ENCODE measurements around the gene MOK.

MOK gene

GRCh38 chr14:102212845-102213244 is 92.1 kb downstream of the MOK start:
- Histone ChIP-seq H3K4ac (ENCODE audit: low read depth in 1 of 2, low read length in 2 of 2) (no peak overlapping the region), H3K9me3 (ENCODE audit: control insufficient read depth, low read length) (no peaks in the 10 kb centered on the region), H2BK15ac (ENCODE audit: low read depth, poor library complexity, severe bottlenecking) (no peak overlapping the region), H2BK120ac (ENCODE audit: low read depth, low read length) (no peak overlapping the region), H3K14ac (ENCODE audit: low read length in 2 of 2) (no peak overlapping the region), H3K9ac (ENCODE audit: low read length) (no peak overlapping the region), H2AFZ (ENCODE audit: low read depth, low read length) (no peak overlapping the region), H3K23ac (ENCODE audit: low read length in 2 of 2) (no peak overlapping the region), H3K18ac (ENCODE audit: low read depth in 1 of 2, low read length in 2 of 2) (no peak overlapping the region), H3K27me3 (ENCODE audit: control insufficient read depth in 1 of 2, insufficient read depth in 1 of 2, low read length in 2 of 2) (no peaks in the 10 kb centered on the region), H3K27ac (ENCODE audit: low read length, poor library complexity, severe bottlenecking) (no peak overlapping the region), H2AK5ac (ENCODE audit: low read length, severe bottlenecking) (no peak overlapping the region), H3K4me3 (ENCODE audit: insufficient read depth in 1 of 2, low read depth in 1 of 2, low read length in 2 of 2) (no peak overlapping the region), H2BK12ac (ENCODE audit: low read length in 2 of 2) (no peak overlapping the region), H3K36me3 (ENCODE audit: control insufficient read depth in 1 of 2, insufficient read depth in 2 of 2, low read depth in 1 of 2, low read length in 2 of 2) (peaks cover 48 to 59% of the 10 kb centered on the region in 2 experiments), H3K79me1 (replicated peaks; ENCODE audit: low read length, poor library complexity, severe bottlenecking) (peaks cover 46% of the 10 kb centered on the region), H4K8ac (ENCODE audit: low read length) (no peak overlapping the region), H3K4me2 (ENCODE audit: low read length, poor library complexity, severe bottlenecking) (no peak overlapping the region), H3K4me1 (ENCODE audit: control insufficient read depth, insufficient read depth, low read depth, low read length) (peaks cover 12% of the 10 kb centered on the region), H2BK5ac (ENCODE audit: low read depth, low read length, poor library complexity, severe bottlenecking) (no peak overlapping the region), H4K91ac (ENCODE audit: low read length) (no peak overlapping the region)
- 96% methylated on average over 10 of the region's 10 CpGs for WGBS
- no peak for DNase-seq

- over 99% methylated on average over 8 of the region's 8 CpGs for WGBS
Measured at GRCh38 chr14:102212356-102212755, 92.6 kb downstream of the MOK start.

GRCh38 chr14:102211240-102211639 is 93.7 kb downstream of the MOK start:
- no peak overlapping the region for H2AFZ ChIP-seq (ENCODE audit: low read depth, low read length)
- H3K9me3 ChIP-seq (ENCODE audit: control insufficient read depth, low read length), result no peaks in the 10 kb centered on the region
- H2BK15ac ChIP-seq (ENCODE audit: low read depth, poor library complexity, severe bottlenecking), result no peak overlapping the region
- no peak overlapping the region for H3K27ac ChIP-seq (ENCODE audit: low read length, poor library complexity, severe bottlenecking)
- H3K4me2 ChIP-seq (ENCODE audit: low read length, poor library complexity, severe bottlenecking), result no peak overlapping the region
- H3K4me3 ChIP-seq (ENCODE audit: insufficient read depth in 1 of 2, low read depth in 1 of 2, low read length in 2 of 2), result no peak overlapping the region
- no peak overlapping the region for H2AK5ac ChIP-seq (ENCODE audit: low read length, severe bottlenecking)
- H3K4me1 ChIP-seq (ENCODE audit: control insufficient read depth, insufficient read depth, low read depth, low read length), result peaks cover 21% of the 10 kb centered on the region
- H2BK12ac ChIP-seq (ENCODE audit: low read length in 2 of 2), result no peak overlapping the region
- no peak overlapping the region for H3K23ac ChIP-seq (ENCODE audit: low read length in 2 of 2)
- WGBS, result 99% methylated on average over 12 of the region's 12 CpGs
- H3K79me1 ChIP-seq (replicated peaks; ENCODE audit: low read length, poor library complexity, severe bottlenecking), result peaks cover 51% of the 10 kb centered on the region
- H3K36me3 ChIP-seq (ENCODE audit: control insufficient read depth in 1 of 2, insufficient read depth in 2 of 2, low read depth in 1 of 2, low read length in 2 of 2), result peaks cover 49 to 63% of the 10 kb centered on the region in 2 experiments
- H2BK120ac ChIP-seq (ENCODE audit: low read depth, low read length), result no peak overlapping the region
- H3K4ac ChIP-seq (ENCODE audit: low read depth in 1 of 2, low read length in 2 of 2), result no peak overlapping the region
- no peak overlapping the region for H4K91ac ChIP-seq (ENCODE audit: low read length)
- H3K14ac ChIP-seq (ENCODE audit: low read length in 2 of 2), result no peak overlapping the region
- H4K8ac ChIP-seq (ENCODE audit: low read length), result no peak overlapping the region
- H3K18ac ChIP-seq (ENCODE audit: low read depth in 1 of 2, low read length in 2 of 2), result no peak overlapping the region
- no peak for DNase-seq
- no peaks in the 10 kb centered on the region for H3K27me3 ChIP-seq (ENCODE audit: control insufficient read depth in 1 of 2, insufficient read depth in 1 of 2, low read length in 2 of 2)
- no peak overlapping the region for H2BK5ac ChIP-seq (ENCODE audit: low read depth, low read length, poor library complexity, severe bottlenecking)
- H3K9ac ChIP-seq (ENCODE audit: low read length), result no peak overlapping the region

More at GRCh38 chr14:102212356-102212755, 92.6 kb downstream of the MOK start:
- Histone ChIP-seq H2AFZ (ENCODE audit: low read depth, low read length) (no peak overlapping the region), H3K36me3 (ENCODE audit: control insufficient read depth in 1 of 2, insufficient read depth in 2 of 2, low read depth in 1 of 2, low read length in 2 of 2) (peaks cover 48 to 59% of the 10 kb centered on the region in 2 experiments), H3K23ac (ENCODE audit: low read length in 2 of 2) (no peak overlapping the region), H3K4me2 (ENCODE audit: low read length, poor library complexity, severe bottlenecking) (no peak overlapping the region), H2BK120ac (ENCODE audit: low read depth, low read length) (no peak overlapping the region), H2BK12ac (ENCODE audit: low read length in 2 of 2) (no peak overlapping the region), H3K27ac (ENCODE audit: low read length, poor library complexity, severe bottlenecking) (no peak overlapping the region), H3K14ac (ENCODE audit: low read length in 2 of 2) (no peak overlapping the region), H3K9me3 (ENCODE audit: control insufficient read depth, low read length) (no peaks in the 10 kb centered on the region), H3K4me3 (ENCODE audit: insufficient read depth in 1 of 2, low read depth in 1 of 2, low read length in 2 of 2) (no peak overlapping the region), H3K79me1 (replicated peaks; ENCODE audit: low read length, poor library complexity, severe bottlenecking) (peaks cover 49% of the 10 kb centered on the region), H3K18ac (ENCODE audit: low read depth in 1 of 2, low read length in 2 of 2) (no peak overlapping the region), H4K8ac (ENCODE audit: low read length) (no peak overlapping the region), H3K4me1 (ENCODE audit: control insufficient read depth, insufficient read depth, low read depth, low read length) (peaks cover 12% of the 10 kb centered on the region), H2AK5ac (ENCODE audit: low read length, severe bottlenecking) (no peak overlapping the region), H3K27me3 (ENCODE audit: control insufficient read depth in 1 of 2, insufficient read depth in 1 of 2, low read length in 2 of 2) (no peaks in the 10 kb centered on the region), H3K9ac (ENCODE audit: low read length) (no peak overlapping the region), H2BK15ac (ENCODE audit: low read depth, poor library complexity, severe bottlenecking) (no peak overlapping the region), H3K4ac (ENCODE audit: low read depth in 1 of 2, low read length in 2 of 2) (no peak overlapping the region), H2BK5ac (ENCODE audit: low read depth, low read length, poor library complexity, severe bottlenecking) (no peak overlapping the region), H4K91ac (ENCODE audit: low read length) (no peak overlapping the region)
- no peak for DNase-seq

GRCh38 chr14:102210421-102211042 is 94.4 kb downstream of the MOK start:
- Histone ChIP-seq H3K4me1 (ENCODE audit: control insufficient read depth, insufficient read depth, low read depth, low read length) (peaks cover 14% of the 10 kb centered on the region), H3K4ac (ENCODE audit: low read depth in 1 of 2, low read length in 2 of 2) (no peak overlapping the region), H2BK120ac (ENCODE audit: low read depth, low read length) (no peak overlapping the region), H3K9ac (ENCODE audit: low read length) (no peak overlapping the region), H4K91ac (ENCODE audit: low read length) (no peak overlapping the region), H3K23ac (ENCODE audit: low read length in 2 of 2) (no peak overlapping the region), H3K79me1 (replicated peaks; ENCODE audit: low read length, poor library complexity, severe bottlenecking) (peaks cover 48% of the 10 kb centered on the region), H2AK5ac (ENCODE audit: low read length, severe bottlenecking) (no peak overlapping the region), H3K4me2 (ENCODE audit: low read length, poor library complexity, severe bottlenecking) (no peak overlapping the region), H4K8ac (ENCODE audit: low read length) (no peak overlapping the region), H3K27me3 (ENCODE audit: control insufficient read depth in 1 of 2, insufficient read depth in 1 of 2, low read length in 2 of 2) (no peaks in the 10 kb centered on the region), H2BK15ac (ENCODE audit: low read depth, poor library complexity, severe bottlenecking) (no peak overlapping the region), H3K36me3 (ENCODE audit: control insufficient read depth in 1 of 2, insufficient read depth in 2 of 2, low read depth in 1 of 2, low read length in 2 of 2) (peaks cover 56 to 62% of the 10 kb centered on the region in 2 experiments), H3K14ac (ENCODE audit: low read length in 2 of 2) (no peak overlapping the region), H3K9me3 (ENCODE audit: control insufficient read depth, low read length) (no peaks in the 10 kb centered on the region), H2AFZ (ENCODE audit: low read depth, low read length) (no peak overlapping the region), H3K18ac (ENCODE audit: low read depth in 1 of 2, low read length in 2 of 2) (no peak overlapping the region), H3K27ac (ENCODE audit: low read length, poor library complexity, severe bottlenecking) (no peak overlapping the region), H2BK5ac (ENCODE audit: low read depth, low read length, poor library complexity, severe bottlenecking) (no peak overlapping the region), H2BK12ac (ENCODE audit: low read length in 2 of 2) (no peak overlapping the region), H3K4me3 (ENCODE audit: insufficient read depth in 1 of 2, low read depth in 1 of 2, low read length in 2 of 2) (no peak overlapping the region)
- DNase-seq, result no peak
- 95% methylated on average over 25 of the region's 25 CpGs for WGBS
